DMS53 treated with DMSO at 0.1 percent for 48 hours (cell line): ENCODE measurements around the gene RGS14.
A peak's percentile ranks its signal among the peaks of the same experiment; 100 is the strongest.

Source experiments
- DNase-seq: peaks from one replicate; lab custom pipeline; 2025; ENCODE audit not compliant: unreplicated experiment; lab: John Stamatoyannopoulos, UW

Gene RGS14

GRCh38 chr5:177357459-177358351 lies at the start of gene RGS14:
Gene RGS14 (plus strand): TSS chr5:177357924. CDS start chr5:177358025, 101 bp downstream.
- DNase-seq: peak; percentile 58

- no peak for DNase-seq
Measured at GRCh38 chr5:177308740-177309139, 49.0 kb upstream of the RGS14 start.

GRCh38 chr5:177309351-177310191 lies 48.2 kb upstream of the RGS14 start:
- peak; percentile 70 for DNase-seq

- no peak for DNase-seq
Measured at GRCh38 chr5:177310332-177310731, 47.4 kb upstream of the RGS14 start.

- peak; percentile 38 for DNase-seq
Measured at GRCh38 chr5:177310757-177311391, 46.9 kb upstream of the RGS14 start.

GRCh38 chr5:177311392-177311722 lies 46.4 kb upstream of the RGS14 start:
- DNase-seq: peak; percentile 29

GRCh38 chr5:177311723-177312648 lies 45.7 kb upstream of the RGS14 start, which contains the start of gene MXD3:
Gene MXD3 (minus strand): TSS chr5:177311898. CDS start chr5:177311830, 68 bp downstream.
- peak; percentile 94 for DNase-seq

- peak; percentile 73 for DNase-seq
Measured at GRCh38 chr5:177312649-177313181, 45.0 kb upstream of the RGS14 start.

GRCh38 chr5:177313561-177314259 lies 44.0 kb upstream of the RGS14 start:
- DNase-seq: no peak

GRCh38 chr5:177314376-177315342 lies 43.1 kb upstream of the RGS14 start:
- DNase-seq: no peak

GRCh38 chr5:177315411-177315810 lies 42.3 kb upstream of the RGS14 start:
- no peak for DNase-seq

GRCh38 chr5:177316005-177316404 lies 41.7 kb upstream of the RGS14 start:
- DNase-seq: no peak

GRCh38 chr5:177317959-177318377 lies 39.8 kb upstream of the RGS14 start:
- peak; percentile 85 for DNase-seq

GRCh38 chr5:177319913-177320588 lies 37.7 kb upstream of the RGS14 start:
- no peak for DNase-seq

- no peak for DNase-seq
Measured at GRCh38 chr5:177320879-177321278, 36.8 kb upstream of the RGS14 start.

- DNase-seq: no peak
Measured at GRCh38 chr5:177325868-177326381, 31.8 kb upstream of the RGS14 start.
